Dermis blood vessel endothelial cell (primary cell): Measurements from ENCODE around the gene FAM81A. TPM values are rescaled to one million over a fixed set of nuclear protein-coding genes. Genes with fewer than 3 reads are reported as not detected.

Source experiments
- total RNA-seq: library from RNA; depleted of rRNA; stranded (reverse); fragments of >200 nt; gene quantifications from 2 replicates; pipeline ENCODE4 v1.2.3, GENCODE V29; 2014

FAM81A gene
- total RNA-seq, 1 donor from 2014 or later = not detected

Other genes with a start within 250 kb of the FAM81A start
- gene LDHAL6B, start 231.3 kb upstream of the FAM81A start, total RNA-seq = not detected in 2 replicates
- gene MYO1E, start 65.3 kb upstream of the FAM81A start, total RNA-seq = 142 and 226 TPM in 2 replicates
- 0.17 TPM in 1 of 2 replicates, not detected in the other for gene GCNT3, start 173.6 kb downstream of the FAM81A start, total RNA-seq
- gene GTF2A2, start 219.3 kb downstream of the FAM81A start, total RNA-seq = 19.9 and 22.9 TPM in 2 replicates